ENCODE results near the gene TBC1D22B.

Gene TBC1D22B

GRCh38 chr6:37371154-37372083, 113.8 kb downstream of the TBC1D22B start:
- H3K4me3 ChIP-seq (ENCODE audit: low read depth, low read length) = no peak overlapping the region
- DNase-seq (ENCODE audit: low read depth) = no peak

GRCh38 chr6:37372116-37372515, 114.5 kb downstream of the TBC1D22B start:
- DNase-seq (ENCODE audit: low read depth) = no peak
- H3K4me3 ChIP-seq (ENCODE audit: low read depth, low read length) = no peak overlapping the region

GRCh38 chr6:37373822-37374471, 116.4 kb downstream of the TBC1D22B start:
- no peak for DNase-seq (ENCODE audit: low read depth)
- H3K4me3 ChIP-seq (ENCODE audit: low read depth, low read length) = no peak overlapping the region

GRCh38 chr6:37375376-37375775, 117.8 kb downstream of the TBC1D22B start:
- no peak overlapping the region for H3K4me3 ChIP-seq (ENCODE audit: low read depth, low read length)
- DNase-seq (ENCODE audit: low read depth) = no peak

- H3K4me3 ChIP-seq (ENCODE audit: low read depth, low read length) = no peak overlapping the region
- DNase-seq (ENCODE audit: low read depth) = no peak
Measured at GRCh38 chr6:37376078-37376743, 118.6 kb downstream of the TBC1D22B start.

GRCh38 chr6:37381579-37381978, 124.0 kb downstream of the TBC1D22B start:
- no peak overlapping the region for H3K4me3 ChIP-seq (ENCODE audit: low read depth, low read length)
- DNase-seq (ENCODE audit: low read depth) = no peak

Data from skeletal muscle cell (primary cell).